H9 (cell line): ENCODE measurements around the gene LRRC45. TPM values are rescaled to one million over a fixed set of nuclear protein-coding genes. Genes with fewer than 3 reads are reported as not detected.

ENCODE experiments used
- DNase-seq: peaks from one replicate; pipeline ENCODE4 v3.0.0-alpha.2; 2017
- H2AFZ ChIP-seq: one replicate; pipeline ENCODE4 v1.6.1; 2013; ENCODE audit warnings: mild to moderate bottlenecking, low read length, control low read depth, moderate library complexity
- H2AK5ac ChIP-seq: 2 replicates; pipeline ENCODE4 v1.6.1; 2013; ENCODE audit warnings: low read length, control low read depth, mixed read lengths; ENCODE audit not compliant: insufficient read length
- H2BK120ac ChIP-seq: one replicate; pipeline ENCODE4 v1.6.1; 2013; ENCODE audit warnings: low read depth, mild to moderate bottlenecking, low read length, control low read depth, inconsistent platforms; ENCODE audit not compliant: poor library complexity, severe bottlenecking
- H2BK12ac ChIP-seq: 2 replicates; pipeline ENCODE4 v1.6.1; 2013; ENCODE audit warnings: low read length, control low read depth, mixed read lengths, low read depth; ENCODE audit not compliant: insufficient read length
- H2BK15ac ChIP-seq: 2 replicates; pipeline ENCODE4 v1.6.1; 2013; ENCODE audit warnings: low read depth, low read length, control low read depth
- H2BK20ac ChIP-seq: one replicate; pipeline ENCODE4 v1.6.1; 2013; ENCODE audit warnings: low read depth, mild to moderate bottlenecking, low read length, control low read depth, inconsistent platforms; ENCODE audit not compliant: poor library complexity, severe bottlenecking
- H2BK5ac ChIP-seq: 2 replicates; pipeline ENCODE4 v1.6.1; 2013; ENCODE audit warnings: low read length, control low read depth, mixed read lengths; ENCODE audit not compliant: insufficient read length
- H3K14ac ChIP-seq: 2 replicates; pipeline ENCODE4 v1.6.1; 2013; ENCODE audit warnings: low read length, control low read depth; ENCODE audit not compliant: insufficient read depth
- H3K18ac ChIP-seq: 2 replicates; pipeline ENCODE4 v1.6.1; 2013; ENCODE audit warnings: low read depth, mild to moderate bottlenecking, mixed read lengths, low read length, control low read depth; ENCODE audit not compliant: insufficient read length
- H3K23ac ChIP-seq: 2 replicates; pipeline ENCODE4 v1.6.1; 2013; ENCODE audit warnings: low read length, control low read depth, mixed read lengths, low read depth; ENCODE audit not compliant: insufficient read length
- H3K23me2 ChIP-seq: 2 replicates; pipeline ENCODE4 v1.6.1; 2013; ENCODE audit warnings: low read depth, mild to moderate bottlenecking, mixed read lengths, low read length, control low read depth; ENCODE audit not compliant: insufficient read length, poor library complexity, severe bottlenecking
- H3K27ac ChIP-seq: 2 replicates; pipeline ENCODE4 v1.5.1; 2013; ENCODE audit warnings: low read length, control low read depth, mixed read lengths, low read depth; ENCODE audit not compliant: insufficient read length
- H3K27me3 ChIP-seq: 2 replicates; pipeline ENCODE4 v1.6.1; 2013; ENCODE audit warnings: low read length, control low read depth, inconsistent platforms; ENCODE audit not compliant: insufficient read depth
- H3K4ac ChIP-seq: 2 replicates; pipeline ENCODE4 v1.6.1; 2013; ENCODE audit warnings: low read depth, mild to moderate bottlenecking, control low read depth, inconsistent platforms, low read length, moderate library complexity
- H3K4me1 ChIP-seq: 2 replicates; pipeline ENCODE4 v1.6.1; 2013; ENCODE audit warnings: low read length, control low read depth, inconsistent platforms; ENCODE audit not compliant: insufficient read depth
- H3K4me2 ChIP-seq: 2 replicates; pipeline ENCODE4 v1.6.1; 2013; ENCODE audit warnings: low read length, control low read depth, mixed read lengths; ENCODE audit not compliant: insufficient read length, insufficient read depth
- H3K56ac ChIP-seq: 2 replicates; pipeline ENCODE4 v1.6.1; 2013; ENCODE audit warnings: low read depth, mild to moderate bottlenecking, mixed read lengths, low read length, control low read depth; ENCODE audit not compliant: insufficient read length
- H3K79me1 ChIP-seq: 2 replicates; pipeline ENCODE4 v1.6.1; 2013; ENCODE audit warnings: low read depth, mild to moderate bottlenecking, moderate library complexity, low read length, control low read depth, inconsistent platforms; ENCODE audit not compliant: insufficient read depth, poor library complexity, severe bottlenecking
- H3K79me2 ChIP-seq: 2 replicates; pipeline ENCODE4 v1.6.1; 2013; ENCODE audit warnings: low read length, control low read depth, inconsistent platforms; ENCODE audit not compliant: insufficient read depth
- H3K9ac ChIP-seq: 2 replicates; pipeline ENCODE4 v1.6.1; 2013; ENCODE audit warnings: low read length, control low read depth, mixed read lengths; ENCODE audit not compliant: insufficient read length; ENCODE audit errors: extremely low read depth
- H3K9me3 ChIP-seq: one replicate; pipeline ENCODE4 v1.6.1; 2013; ENCODE audit warnings: low read depth, low read length, inconsistent platforms; ENCODE audit not compliant: control insufficient read depth
- H3T11ph ChIP-seq: one replicate; pipeline ENCODE4 v1.6.1; 2013; ENCODE audit warnings: mild to moderate bottlenecking, low read length, control low read depth, inconsistent platforms
- H4K20me1 ChIP-seq: one replicate; pipeline ENCODE4 v1.6.1; 2013; ENCODE audit not compliant: control insufficient read depth, insufficient read length, insufficient read depth
- H4K5ac ChIP-seq: 2 replicates; pipeline ENCODE4 v1.6.1; 2013; ENCODE audit warnings: low read depth, mild to moderate bottlenecking, mixed read lengths, low read length, control low read depth; ENCODE audit not compliant: insufficient read length
- H4K8ac ChIP-seq: replicated peaks from 2 replicates; pipeline ENCODE4 v1.6.1; 2013; ENCODE audit warnings: low read length, control low read depth, mixed read lengths, low read depth; ENCODE audit not compliant: insufficient read length
- H4K91ac ChIP-seq: 2 replicates; pipeline ENCODE4 v1.6.1; 2013; ENCODE audit warnings: low read depth, mild to moderate bottlenecking, moderate library complexity, mixed read lengths, low read length, control low read depth; ENCODE audit not compliant: insufficient read length
- H3K27ac Mint-ChIP-seq, 3 experiments: 2 replicates in 2 of 3; 3 replicates in 1 of 3; pipeline ENCODE4 v1.8.0; 2020 to 2021; ENCODE audit warnings: mixed read lengths in 3 of 3, mild to moderate bottlenecking in 1 of 3, moderate library complexity in 1 of 3
- H3K27me3 Mint-ChIP-seq: 2 replicates; pipeline ENCODE4 v1.8.0; 2021; ENCODE audit warnings: low read depth, mild to moderate bottlenecking, moderate library complexity, mixed read lengths
- H3K36me3 Mint-ChIP-seq, 3 experiments: 2 replicates in 2 of 3; 3 replicates in 1 of 3; pipeline ENCODE4 v1.8.0; 2020 to 2021; ENCODE audit warnings: low read depth in 3 of 3, mixed read lengths in 3 of 3; ENCODE audit not compliant: insufficient read depth in 1 of 3
- H3K4me1 Mint-ChIP-seq, 2 experiments: 2 replicates each; pipeline ENCODE4 v1.8.0; 2020; ENCODE audit warnings: mixed read lengths in 2 of 2
- H3K4me3 Mint-ChIP-seq, 2 experiments: 2 replicates in 1 of 2; 3 replicates in 1 of 2; pipeline ENCODE4 v1.8.0; 2020 to 2021; ENCODE audit warnings: mild to moderate bottlenecking in 2 of 2, mixed read lengths in 2 of 2, moderate library complexity in 1 of 2
- H3K9me3 Mint-ChIP-seq, 2 experiments: 2 replicates in 1 of 2; 3 replicates in 1 of 2; pipeline ENCODE4 v1.8.0; 2020; ENCODE audit warnings: mild to moderate bottlenecking in 2 of 2, mixed read lengths in 2 of 2, moderate library complexity in 1 of 2
- WGBS: extraction: QIAGEN DNeasy Blood & Tissue Kit; methylation state at CpG from one replicate; pipeline ENCODE4 v1.1.7; 2013; ENCODE audit warnings: missing lambda C conversion rate, low lambda C conversion rate, mixed read lengths; ENCODE audit not compliant: insufficient read length; ENCODE audit errors: extremely low coverage; 5-methylcytosine and 5-hydroxymethylcytosine counted together
- total RNA-seq: library from RNA; stranded (reverse); gene quantifications from 2 replicates; pipeline ENCODE4 v1.2.1, GENCODE V29; 2021
- TF ChIP-seq, protein P1 (sequence below): fragments of 200-600 bp; sonication (generic); conservative IDR thresholded peaks from 3 replicates; pipeline ENCODE4 v1.8.0; 2021; ENCODE audit warnings: antibody characterized with exemption, mild to moderate bottlenecking

LRRC45 gene
- total RNA-seq, 1 experiment from 2014 or later = 28.7 TPM

DNA sequence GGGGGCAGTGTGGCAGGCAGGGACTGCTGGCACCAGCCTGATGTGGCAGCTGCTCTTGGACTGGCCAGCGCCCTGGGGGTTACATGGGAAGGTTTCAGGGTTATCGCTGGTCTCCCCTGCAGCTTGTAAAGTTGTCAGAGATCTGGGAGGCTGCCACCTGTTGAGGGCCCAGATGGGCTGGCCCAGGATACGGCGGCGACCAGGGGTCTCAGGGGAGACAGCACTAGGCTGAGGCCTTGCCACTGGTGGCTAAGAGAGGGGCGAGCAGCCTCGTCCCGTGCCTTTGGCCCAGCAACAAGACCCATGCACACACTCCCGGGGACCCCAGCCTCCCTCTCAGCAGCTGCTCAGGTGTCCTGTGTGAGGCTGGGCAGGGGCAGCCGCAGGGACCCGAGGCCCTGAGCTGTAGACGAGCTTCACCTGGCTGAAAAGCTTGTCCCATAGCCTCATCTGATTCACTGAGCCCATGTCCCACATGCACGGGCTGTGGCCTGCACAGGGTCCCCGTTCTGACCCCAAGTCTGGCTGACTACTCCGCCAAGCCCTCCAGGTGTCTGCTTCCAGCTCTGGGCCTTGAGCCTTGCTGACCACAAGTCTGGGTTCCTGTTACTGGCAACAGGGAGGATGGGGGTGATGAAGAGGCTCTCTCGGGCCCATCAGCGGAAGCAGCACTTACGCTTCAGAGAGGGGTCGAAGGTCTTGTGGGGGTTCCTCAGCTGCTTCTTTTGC is 36.3 kb downstream of the LRRC45 start:
- Histone ChIP-seq H3K27ac (no peak overlapping the region), H3K79me1 (no peaks in the 10 kb centered on the region), H4K5ac (no peak overlapping the region), H3K18ac (no peak overlapping the region), H3K79me2 (no peaks in the 10 kb centered on the region), H4K8ac (no peak overlapping the region), H3K23ac (no peak overlapping the region), H4K20me1 (peaks cover 3% of the 10 kb centered on the region), H4K91ac (no peak overlapping the region), H2AFZ (no peak overlapping the region), H2BK120ac (no peak overlapping the region), H3K9ac (no peak overlapping the region), H3K56ac (no peak overlapping the region), H2BK15ac (no peak overlapping the region), H3T11ph (no peak overlapping the region), H3K23me2 (no peaks in the 10 kb centered on the region), H2BK5ac (no peak overlapping the region), H2BK12ac (no peak overlapping the region), H2BK20ac (no peak overlapping the region), H3K4me1 (no peaks in the 10 kb centered on the region), H2AK5ac (no peak overlapping the region), H3K9me3 (no peaks in the 10 kb centered on the region), H3K14ac (no peak overlapping the region), H3K4ac (no peak overlapping the region), H3K4me2 (no peak overlapping the region), H3K27me3 (no peaks in the 10 kb centered on the region)
- no peak overlapping the region for H3K27ac Mint-ChIP-seq
- no peaks in the 10 kb centered on the region for H3K4me1 Mint-ChIP-seq
- no peaks in the 10 kb centered on the region for H3K27me3 Mint-ChIP-seq
- no peaks in the 10 kb centered on the region for H3K9me3 Mint-ChIP-seq
- H3K36me3 Mint-ChIP-seq = peaks cover 6 to 44% (median 43%) of the 10 kb centered on the region in 3 experiments
- DNase-seq = no peak
- no CpG with 5 or more reads among the region's 19 CpGs for whole genome bisulfite sequencing
- no peak overlapping the region for H3K4me3 Mint-ChIP-seq
- TF ChIP-seq, protein P1, sequence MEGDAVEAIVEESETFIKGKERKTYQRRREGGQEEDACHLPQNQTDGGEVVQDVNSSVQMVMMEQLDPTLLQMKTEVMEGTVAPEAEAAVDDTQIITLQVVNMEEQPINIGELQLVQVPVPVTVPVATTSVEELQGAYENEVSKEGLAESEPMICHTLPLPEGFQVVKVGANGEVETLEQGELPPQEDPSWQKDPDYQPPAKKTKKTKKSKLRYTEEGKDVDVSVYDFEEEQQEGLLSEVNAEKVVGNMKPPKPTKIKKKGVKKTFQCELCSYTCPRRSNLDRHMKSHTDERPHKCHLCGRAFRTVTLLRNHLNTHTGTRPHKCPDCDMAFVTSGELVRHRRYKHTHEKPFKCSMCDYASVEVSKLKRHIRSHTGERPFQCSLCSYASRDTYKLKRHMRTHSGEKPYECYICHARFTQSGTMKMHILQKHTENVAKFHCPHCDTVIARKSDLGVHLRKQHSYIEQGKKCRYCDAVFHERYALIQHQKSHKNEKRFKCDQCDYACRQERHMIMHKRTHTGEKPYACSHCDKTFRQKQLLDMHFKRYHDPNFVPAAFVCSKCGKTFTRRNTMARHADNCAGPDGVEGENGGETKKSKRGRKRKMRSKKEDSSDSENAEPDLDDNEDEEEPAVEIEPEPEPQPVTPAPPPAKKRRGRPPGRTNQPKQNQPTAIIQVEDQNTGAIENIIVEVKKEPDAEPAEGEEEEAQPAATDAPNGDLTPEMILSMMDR = no peak
